HG03103 (cell line): ENCODE data around the gene AGXT.

Source experiments
- ATAC-seq: cut with Tn5 transposase; IDR thresholded peaks from one replicate; pipeline ENCODE4 v1.9.1; 2021; ENCODE audit warnings: low read depth; ENCODE audit not compliant: unreplicated experiment

The AGXT gene

DNA sequence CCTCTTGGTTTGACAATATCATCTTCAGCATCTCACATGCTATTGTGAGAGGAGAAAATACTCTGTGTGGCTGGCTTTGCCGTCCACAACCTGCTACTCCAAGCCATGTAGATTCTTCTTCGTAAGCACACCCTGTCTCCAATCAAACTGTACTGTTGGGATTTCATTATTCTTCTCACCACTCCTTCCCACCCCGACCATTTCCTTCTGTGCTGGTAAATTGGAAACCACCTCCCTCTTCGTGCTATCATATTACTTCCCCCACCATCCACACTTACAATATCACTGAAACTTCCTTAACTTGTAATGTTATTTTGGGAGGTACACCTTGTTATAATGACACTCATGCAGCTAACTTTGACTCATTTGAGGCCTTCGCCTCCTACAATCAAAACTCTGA is 3.2 kb upstream of the AGXT start:
- no peak for ATAC-seq

GRCh38 chr2:240869109-240869955 is 708 bp downstream of the AGXT start:
- ATAC-seq, result no peak

DNA sequence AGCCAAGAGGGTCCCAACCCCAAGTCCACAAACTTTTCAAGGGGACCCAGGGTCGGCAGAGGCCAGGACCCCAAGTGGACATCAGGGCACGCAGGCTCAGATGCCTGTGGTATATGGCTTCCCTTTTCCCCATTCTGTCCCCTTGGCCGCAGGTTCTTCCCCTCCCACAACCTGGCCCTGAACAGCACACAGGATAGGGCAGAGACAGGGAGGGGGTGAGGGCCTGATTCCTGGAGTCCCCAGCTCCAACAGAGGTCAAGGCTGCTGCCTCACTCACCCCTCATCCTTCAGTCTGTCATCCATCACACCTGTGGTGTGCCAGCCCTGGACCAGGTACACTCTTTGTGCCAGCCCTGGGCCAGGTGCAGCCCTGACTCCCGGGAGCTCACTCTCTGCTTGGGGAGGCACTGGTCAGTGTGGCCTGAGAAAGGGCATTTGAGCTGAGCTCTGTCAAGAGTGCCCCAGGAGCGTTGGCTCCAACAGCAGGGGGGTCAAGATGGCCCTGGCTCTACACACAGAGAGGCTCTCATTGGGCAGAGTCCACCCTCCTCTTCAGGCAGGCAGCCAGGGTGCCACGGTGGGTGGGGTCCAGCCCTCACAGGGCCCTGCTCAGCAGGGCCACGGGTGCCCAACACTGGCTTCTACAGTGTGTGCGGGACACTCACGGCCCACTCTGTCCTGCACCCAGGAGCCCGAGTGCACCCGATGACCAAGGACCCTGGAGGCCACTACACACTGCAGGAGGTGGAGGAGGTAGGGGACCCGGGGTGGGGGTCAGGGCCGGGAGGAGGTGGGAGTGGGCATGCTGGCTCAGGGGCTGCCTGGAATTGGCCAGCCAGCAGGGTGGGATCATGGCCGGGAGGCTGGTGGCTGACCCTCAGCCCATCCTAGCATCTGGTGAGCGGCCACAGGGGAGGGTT is 1.6 kb downstream of the AGXT start:
- no peak for ATAC-seq

GRCh38 chr2:240871071-240871958 is 2.7 kb downstream of the AGXT start:
- no peak for ATAC-seq

- ATAC-seq, result no peak
Observed at GRCh38 chr2:240872317-240873097, 3.9 kb downstream of the AGXT start.

DNA sequence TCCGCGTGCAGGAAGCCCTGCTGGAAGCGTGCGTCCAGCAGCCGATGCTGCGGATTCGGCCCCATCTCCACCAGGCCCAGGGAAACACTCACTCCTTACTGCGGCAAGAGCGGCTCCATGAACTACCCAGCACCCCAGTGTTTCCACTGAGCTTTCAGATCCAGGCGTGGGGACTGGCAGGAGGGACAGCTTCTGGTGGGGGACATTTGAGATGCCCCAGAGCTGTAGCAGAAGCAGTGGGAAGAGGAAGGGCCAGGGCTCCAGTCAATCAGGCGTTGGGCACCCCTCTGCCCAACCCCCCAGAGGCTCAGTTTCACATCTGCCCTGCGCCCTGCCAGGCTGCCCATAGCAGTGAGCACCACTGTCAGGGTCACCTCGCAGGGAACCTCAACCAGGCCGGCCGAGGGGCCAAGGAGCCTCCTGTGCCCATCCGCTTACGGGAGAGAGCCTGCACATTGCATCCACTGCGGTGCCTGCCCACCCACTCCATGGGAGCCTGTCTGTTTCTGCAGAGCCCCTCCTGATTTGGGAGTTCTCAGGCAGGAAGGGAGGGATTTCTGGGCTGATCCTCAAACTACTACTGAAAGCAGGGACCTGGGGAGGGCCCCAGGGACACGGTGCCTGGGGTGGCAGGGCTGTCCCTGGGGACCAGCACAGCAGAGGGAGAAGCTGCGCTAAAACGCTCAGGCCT is 4.6 kb downstream of the AGXT start:
- no peak for ATAC-seq

GRCh38 chr2:240873805-240874714 is 5.4 kb downstream of the AGXT start:
- ATAC-seq, result no peak

GRCh38 chr2:240874715-240875227 is 6.1 kb downstream of the AGXT start:
- ATAC-seq, result no peak

DNA sequence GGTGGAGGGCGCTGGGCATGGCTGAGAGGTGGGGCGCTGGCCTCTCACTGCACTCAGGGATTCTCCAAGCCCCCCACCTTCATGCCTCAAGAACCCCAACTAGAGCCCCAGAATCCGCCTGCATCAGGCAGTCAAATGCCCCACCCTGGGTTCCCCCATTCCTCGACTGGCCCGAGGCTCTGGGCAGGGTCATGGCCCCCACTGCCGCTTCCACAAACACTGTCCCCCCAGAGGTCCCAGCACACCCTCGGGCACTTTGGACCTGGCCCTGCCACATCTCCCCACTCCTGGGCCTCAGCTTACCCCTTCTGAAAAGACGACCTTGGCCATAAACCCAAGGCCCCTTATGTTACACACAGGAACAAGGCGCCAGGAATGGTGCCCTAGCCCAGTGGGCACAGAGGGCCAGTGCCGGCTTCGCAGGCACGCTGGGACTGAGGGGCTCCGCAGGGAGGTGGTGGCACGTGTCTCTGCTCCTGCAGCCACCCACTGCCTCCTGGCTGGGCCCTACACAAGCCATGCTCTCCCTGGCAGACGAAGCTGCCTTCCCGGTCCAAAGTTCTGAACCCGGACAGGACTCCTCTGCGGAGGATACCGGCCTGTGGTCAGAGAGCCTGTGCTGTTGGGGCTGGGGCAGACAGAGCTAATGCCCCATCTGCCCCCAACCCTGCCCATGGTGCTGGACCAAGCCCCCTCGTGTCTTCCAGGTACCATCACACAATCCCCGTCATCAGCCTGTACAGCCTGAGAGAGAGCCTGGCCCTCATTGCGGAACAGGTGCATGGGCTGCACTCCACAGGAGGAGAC is 6.8 kb downstream of the AGXT start:
- no peak for ATAC-seq

DNA sequence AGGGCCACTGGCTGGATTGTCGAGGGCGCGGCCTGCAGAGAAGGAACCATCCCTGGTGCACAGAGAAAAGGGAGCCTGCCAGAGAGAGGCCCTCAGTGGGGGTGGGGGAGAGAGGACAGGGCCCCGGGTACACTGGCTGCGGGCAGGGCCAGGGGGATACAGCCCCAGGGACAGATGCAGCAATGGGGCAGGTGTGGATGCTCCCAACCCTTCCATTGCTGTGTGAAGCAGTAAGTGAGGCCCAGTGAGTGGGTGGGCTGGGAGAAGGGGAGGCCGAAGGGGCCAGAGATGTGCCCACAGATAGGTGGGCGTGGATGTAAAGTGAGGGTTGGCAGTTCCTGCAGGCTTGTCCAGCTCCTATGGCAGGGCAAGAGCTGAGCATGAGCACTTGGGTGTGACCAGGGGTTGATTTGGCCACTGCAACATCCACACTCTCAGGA is 7.4 kb downstream of the AGXT start:
- no peak for ATAC-seq

- ATAC-seq, result no peak
Observed at GRCh38 chr2:240876475-240877251, 8.0 kb downstream of the AGXT start.

GRCh38 chr2:240877460-240878340 is 9.1 kb downstream of the AGXT start:
- no peak for ATAC-seq

DNA sequence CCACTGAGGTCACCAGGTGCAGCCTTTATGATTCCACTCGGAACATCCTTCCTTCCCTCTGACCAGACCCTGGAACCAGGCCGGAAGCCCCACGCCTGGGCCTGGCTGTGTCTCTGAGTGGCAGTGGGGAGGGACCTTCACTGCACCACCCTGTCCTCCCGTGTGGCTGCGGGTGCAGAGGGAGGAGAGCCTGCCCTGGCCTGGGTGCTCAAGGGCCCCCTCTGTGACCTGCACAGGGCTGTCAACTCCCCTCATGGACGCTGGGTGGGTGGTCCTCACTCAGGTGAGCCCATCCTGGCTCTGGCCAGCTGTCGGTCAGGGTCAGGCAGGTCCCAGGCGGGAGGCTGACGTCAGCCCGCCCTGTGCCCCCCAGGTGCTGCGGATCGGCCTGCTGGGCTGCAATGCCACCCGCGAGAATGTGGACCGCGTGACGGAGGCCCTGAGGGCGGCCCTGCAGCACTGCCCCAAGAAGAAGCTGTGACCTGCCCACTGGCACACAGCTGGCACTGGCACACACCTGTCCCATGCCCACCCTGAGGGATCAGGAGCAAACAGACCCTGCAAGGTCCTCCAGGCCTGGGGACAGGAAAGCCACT is 9.8 kb downstream of the AGXT start:
- no peak for ATAC-seq

DNA sequence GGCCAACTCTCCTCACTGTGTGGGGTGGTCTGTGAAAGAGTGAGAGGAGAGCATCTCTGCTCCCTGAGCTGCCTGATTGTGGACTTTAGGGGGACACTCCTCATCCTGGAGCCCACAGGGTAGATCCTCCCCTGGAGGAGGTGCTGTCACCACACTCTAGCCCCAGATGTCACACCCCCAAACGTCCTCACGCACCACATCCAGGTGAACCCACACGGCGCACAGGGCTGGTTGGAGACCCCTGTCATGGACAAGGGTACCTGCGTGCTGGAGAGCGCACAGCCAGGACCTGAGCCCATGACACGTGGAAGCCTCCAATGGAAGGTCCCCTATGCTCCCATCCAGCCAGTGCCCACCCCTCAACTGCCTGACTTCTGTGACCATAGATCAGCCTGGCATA is 10.5 kb downstream of the AGXT start:
- ATAC-seq, result no peak

- ATAC-seq, result no peak
Observed at GRCh38 chr2:240881913-240882312, 13.3 kb downstream of the AGXT start.
